Mesothelial cell of epicardium (in vitro differentiated cells): ENCODE data around the gene ZNF497. TPM values are rescaled to one million over a fixed set of nuclear protein-coding genes. Genes with fewer than 3 reads are reported as not detected.
"Not testable (repeated sequence)": the region's sequence is repeated elsewhere in the genome, so short reads cannot be mapped to it uniquely, and the experiment has no call there.

ENCODE experiments used
- DNase-seq, 2 experiments: peaks; one replicate each; pipeline ENCODE4 v3.0.0; 2021; ENCODE audit warnings: low spot score in 2 of 2; ENCODE audit not compliant: unreplicated experiment in 2 of 2
- H3K27ac Mint-ChIP-seq: 2 replicates; pipeline ENCODE4 v1.8.0; 2021; ENCODE audit warnings: mixed read lengths
- H3K27me3 Mint-ChIP-seq: 2 replicates; pipeline ENCODE4 v1.8.0; 2021; ENCODE audit warnings: low read depth, mixed read lengths
- H3K36me3 Mint-ChIP-seq: 2 replicates; pipeline ENCODE4 v1.8.0; 2021; ENCODE audit warnings: mixed read lengths
- H3K4me1 Mint-ChIP-seq: 2 replicates; pipeline ENCODE4 v1.8.0; 2021; ENCODE audit warnings: mixed read lengths
- H3K4me3 Mint-ChIP-seq: 2 replicates; pipeline ENCODE4 v1.8.0; 2021; ENCODE audit warnings: mild to moderate bottlenecking, moderate library complexity, mixed read lengths
- H3K9me3 Mint-ChIP-seq: 2 replicates; pipeline ENCODE4 v1.8.0; 2021; ENCODE audit warnings: mixed read lengths
- total RNA-seq: library from RNA; stranded (reverse); gene quantifications from 3 replicates; pipeline ENCODE4 v1.2.1, GENCODE V29; 2021
- TF ChIP-seq, protein P1 (sequence below): fragments of 200-600 bp; sonication (generic); IDR thresholded peaks from one replicate; pipeline ENCODE4 v1.5.0; 2021; ENCODE audit warnings: antibody characterized with exemption; ENCODE audit not compliant: unreplicated experiment

The ZNF497 gene
- total RNA-seq, 1 donor from 2014 or later = 7.6 TPM

DNA sequence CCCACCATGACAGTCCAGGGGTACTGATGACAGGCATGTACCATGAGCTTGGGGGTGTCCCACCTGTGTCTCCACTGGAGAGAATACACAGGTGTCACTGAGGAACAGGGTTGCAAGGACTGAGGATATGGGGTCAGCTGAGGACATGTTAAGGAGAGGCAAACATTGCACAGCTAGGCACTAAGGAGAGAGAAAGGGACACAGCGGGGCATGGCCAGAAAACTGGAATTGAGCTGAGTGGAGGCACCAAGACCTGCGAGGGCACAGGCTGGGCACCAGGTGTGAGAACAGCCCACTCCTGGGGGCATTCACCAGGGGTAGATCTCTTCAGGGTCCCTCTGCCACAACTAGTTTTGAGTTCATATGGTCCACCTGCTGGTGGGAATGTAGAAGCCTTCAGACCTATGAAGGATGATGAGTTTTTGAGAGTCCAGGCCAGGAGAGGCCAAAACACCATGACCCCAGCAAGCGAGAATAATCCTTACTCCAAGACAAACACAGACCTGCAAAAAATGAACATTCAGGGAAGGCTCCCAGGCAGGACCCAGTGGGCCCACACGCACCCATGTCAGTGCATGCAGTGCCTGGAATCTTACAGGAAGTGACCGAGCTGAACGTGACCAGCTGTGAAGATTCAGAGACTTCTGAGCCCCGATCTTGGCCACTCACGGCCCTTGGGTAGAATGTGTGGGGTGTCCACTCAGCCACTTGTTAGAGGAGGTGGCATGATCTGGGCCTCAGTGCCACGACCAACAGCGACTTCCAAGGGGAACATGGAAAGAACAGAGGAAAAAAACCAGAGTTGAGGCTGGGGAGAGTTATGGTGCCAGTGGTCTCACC is 44.5 kb upstream of the ZNF497 start:
- H3K27me3 Mint-ChIP-seq = no peaks in the 10 kb centered on the region
- peak overlapping the region; percentile 83 for H3K4me3 Mint-ChIP-seq
- peak overlapping the region; percentile 94 for H3K27ac Mint-ChIP-seq
- TF ChIP-seq, protein P1, sequence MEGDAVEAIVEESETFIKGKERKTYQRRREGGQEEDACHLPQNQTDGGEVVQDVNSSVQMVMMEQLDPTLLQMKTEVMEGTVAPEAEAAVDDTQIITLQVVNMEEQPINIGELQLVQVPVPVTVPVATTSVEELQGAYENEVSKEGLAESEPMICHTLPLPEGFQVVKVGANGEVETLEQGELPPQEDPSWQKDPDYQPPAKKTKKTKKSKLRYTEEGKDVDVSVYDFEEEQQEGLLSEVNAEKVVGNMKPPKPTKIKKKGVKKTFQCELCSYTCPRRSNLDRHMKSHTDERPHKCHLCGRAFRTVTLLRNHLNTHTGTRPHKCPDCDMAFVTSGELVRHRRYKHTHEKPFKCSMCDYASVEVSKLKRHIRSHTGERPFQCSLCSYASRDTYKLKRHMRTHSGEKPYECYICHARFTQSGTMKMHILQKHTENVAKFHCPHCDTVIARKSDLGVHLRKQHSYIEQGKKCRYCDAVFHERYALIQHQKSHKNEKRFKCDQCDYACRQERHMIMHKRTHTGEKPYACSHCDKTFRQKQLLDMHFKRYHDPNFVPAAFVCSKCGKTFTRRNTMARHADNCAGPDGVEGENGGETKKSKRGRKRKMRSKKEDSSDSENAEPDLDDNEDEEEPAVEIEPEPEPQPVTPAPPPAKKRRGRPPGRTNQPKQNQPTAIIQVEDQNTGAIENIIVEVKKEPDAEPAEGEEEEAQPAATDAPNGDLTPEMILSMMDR = peak; percentile 51
- no peak for DNase-seq
- H3K9me3 Mint-ChIP-seq = no peaks in the 10 kb centered on the region
- H3K36me3 Mint-ChIP-seq = peaks cover 4% of the 10 kb centered on the region
- H3K4me1 Mint-ChIP-seq = peaks cover 23% of the 10 kb centered on the region

DNA sequence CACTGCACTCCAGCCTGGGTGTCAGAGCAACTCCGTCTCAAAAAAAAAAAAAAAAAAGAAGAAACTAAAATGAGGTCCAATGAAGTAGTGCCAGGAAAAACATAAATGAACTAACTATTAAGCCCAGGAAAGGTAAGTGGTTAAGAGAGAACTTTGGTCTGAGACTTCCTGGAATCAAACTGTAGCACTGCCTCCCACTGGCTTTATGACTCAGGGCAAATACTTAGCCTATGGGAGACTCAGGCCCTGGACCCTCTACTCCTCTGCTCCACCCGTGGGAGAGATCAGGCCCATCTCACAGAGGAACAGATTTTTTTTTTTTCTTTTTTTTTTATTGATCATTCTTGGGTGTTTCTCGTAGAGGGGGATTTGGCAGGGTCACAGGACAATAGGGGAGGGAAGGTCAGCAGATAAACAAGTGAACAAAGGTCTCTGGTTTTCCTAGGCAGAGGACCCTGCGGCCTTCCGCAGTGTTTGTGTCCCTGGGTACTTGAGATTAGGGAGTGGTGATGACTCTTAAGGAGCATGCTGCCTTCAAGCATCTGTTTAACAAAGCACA is 41.4 kb upstream of the ZNF497 start:
- H3K4me1 Mint-ChIP-seq = peaks cover 29% of the 10 kb centered on the region
- H3K27me3 Mint-ChIP-seq, H3K36me3 Mint-ChIP-seq, H3K4me3 Mint-ChIP-seq, DNase-seq, H3K27ac Mint-ChIP-seq, H3K9me3 Mint-ChIP-seq: not testable (repeated sequence)

DNA sequence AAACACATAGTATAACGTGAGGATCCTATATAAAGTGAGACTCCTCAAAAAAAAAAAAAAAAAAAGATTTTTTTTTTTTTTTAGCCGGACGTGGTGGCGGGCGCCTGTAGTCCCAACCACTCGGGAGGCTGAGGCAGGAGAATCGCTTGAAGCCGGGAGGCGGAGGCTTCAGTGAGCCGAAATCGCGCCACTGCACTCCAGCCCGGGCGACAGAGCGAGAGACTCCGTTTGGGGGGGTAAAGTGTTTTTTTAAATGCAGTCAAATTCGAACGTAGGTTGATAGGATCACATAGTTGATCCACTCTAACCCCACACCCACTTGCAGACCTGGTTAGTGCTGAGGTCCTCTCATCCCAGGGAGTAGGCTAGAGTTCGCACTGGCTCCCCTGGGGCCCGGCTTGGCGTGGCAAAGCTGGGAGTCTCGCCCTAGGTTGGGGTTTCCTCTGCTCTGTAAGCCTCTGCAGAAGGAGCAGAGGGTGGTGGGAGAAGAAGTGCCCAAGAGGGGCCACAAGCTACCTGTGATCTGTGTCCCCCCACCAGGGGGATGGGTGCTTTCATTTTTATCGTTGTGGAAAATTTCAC is 39.4 kb upstream of the ZNF497 start:
- no peak for DNase-seq
- Mint-ChIP-seq H3K27me3 (peaks cover 12% of the 10 kb centered on the region), H3K9me3 (no peaks in the 10 kb centered on the region), H3K4me1 (peaks cover 17% of the 10 kb centered on the region), H3K4me3 (peak overlapping the region; percentile 87), H3K27ac (peak overlapping the region; percentile 97), H3K36me3 (peaks cover 4% of the 10 kb centered on the region)
- TF ChIP-seq, protein P1 = no peak

DNA sequence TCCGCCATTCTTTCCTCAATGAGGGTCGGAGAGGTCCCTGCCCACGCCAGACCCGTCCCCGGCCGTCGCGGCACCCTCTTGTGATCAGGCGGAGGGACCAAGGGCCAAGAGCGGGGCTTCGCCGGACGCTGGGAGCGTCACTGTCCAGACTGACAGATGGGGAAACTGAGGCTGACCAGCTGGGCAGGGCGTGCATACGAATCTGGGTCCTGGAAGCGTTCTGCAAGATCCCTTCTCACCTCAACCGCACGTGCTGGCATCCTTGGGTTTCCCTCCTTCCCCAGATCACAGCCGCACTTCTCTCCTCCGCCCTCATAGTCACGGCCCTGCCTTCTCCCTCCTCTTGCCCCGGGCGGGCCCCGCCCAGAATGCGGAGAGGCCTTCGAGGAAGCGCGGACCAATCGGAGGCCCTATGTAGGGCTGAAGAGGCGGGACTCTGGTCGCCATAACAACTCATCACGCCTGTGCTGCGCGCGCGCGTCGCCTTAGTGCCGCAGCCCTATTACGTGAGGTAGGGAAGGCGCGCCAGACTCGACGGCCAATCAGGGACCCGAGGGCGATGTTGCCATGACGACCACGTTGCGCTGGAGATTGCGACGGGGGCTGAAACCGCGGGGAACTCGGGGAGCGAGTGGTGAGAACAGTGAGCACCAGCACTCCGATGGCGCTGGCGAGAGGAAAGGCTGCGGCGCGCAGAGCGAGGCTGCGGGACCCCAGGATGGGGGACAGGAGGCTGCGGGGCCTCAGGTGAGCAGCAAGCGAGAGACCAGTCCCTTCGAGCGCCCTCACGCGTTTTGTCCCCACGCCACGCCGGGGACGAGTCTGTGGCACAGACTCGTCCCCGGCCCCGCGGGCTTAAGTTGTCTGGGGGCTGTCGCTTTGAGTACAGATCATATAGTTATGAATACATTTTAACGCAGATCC is 38.6 kb upstream of the ZNF497 start:
- H3K36me3 Mint-ChIP-seq = peaks cover 2% of the 10 kb centered on the region
- DNase-seq = peak; percentile 99
- H3K9me3 Mint-ChIP-seq = no peaks in the 10 kb centered on the region
- TF ChIP-seq, protein P1 = no peak
- peaks cover 13% of the 10 kb centered on the region for H3K27me3 Mint-ChIP-seq
- peaks cover 14% of the 10 kb centered on the region for H3K4me1 Mint-ChIP-seq
- H3K4me3 Mint-ChIP-seq = peak overlapping the region; percentile 87
- peak overlapping the region; percentile 97 for H3K27ac Mint-ChIP-seq

DNA sequence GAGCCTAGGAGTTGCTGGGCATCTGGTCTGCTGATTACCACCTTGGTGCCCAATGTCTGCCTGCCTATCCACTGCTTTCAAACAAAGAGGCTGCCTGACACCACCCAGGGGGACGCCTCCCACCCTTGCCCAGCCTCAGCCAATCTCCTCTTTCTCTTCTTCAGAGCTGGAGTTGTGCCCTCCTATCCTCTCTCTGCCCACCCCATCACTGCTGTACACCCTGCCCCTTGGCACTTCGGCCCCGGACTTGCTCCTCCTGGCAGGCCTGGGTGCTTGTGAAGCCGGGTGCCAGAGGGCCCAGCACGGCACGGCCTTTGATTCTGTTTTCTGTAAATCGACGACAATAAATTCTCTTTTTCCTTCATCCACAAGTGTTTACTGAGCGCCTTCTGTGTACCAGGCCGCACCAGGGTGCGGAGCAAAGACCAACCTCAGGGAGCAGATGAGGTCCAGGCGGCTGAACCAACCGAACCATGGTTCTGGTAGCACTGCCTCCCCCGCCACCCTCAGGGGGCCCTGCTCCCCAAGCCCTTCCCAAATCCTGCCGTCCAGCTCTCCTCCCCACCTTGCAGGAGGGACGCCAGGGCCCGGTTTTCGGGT is 37.9 kb upstream of the ZNF497 start:
- Mint-ChIP-seq H3K4me1 (peaks cover 16% of the 10 kb centered on the region), H3K36me3 (peaks cover 2% of the 10 kb centered on the region), H3K27ac (no peak overlapping the region), H3K4me3 (peak overlapping the region; percentile 87), H3K9me3 (no peaks in the 10 kb centered on the region), H3K27me3 (peaks cover 19% of the 10 kb centered on the region)
- DNase-seq = no peak
- TF ChIP-seq, protein P1 = no peak
